BE2C (cell line): Measurements from ENCODE around the gene LRRC8E.
A peak's percentile ranks its signal among the peaks of the same experiment; 100 is the strongest.

Experiments used
- DNase-seq: peaks from one replicate; pipeline ENCODE4 v3.0.0-alpha.2; 2020
- H3K27me3 ChIP-seq: fragments of 250-450 bp; sonication (Bioruptor Pico); 2 replicates; pipeline ENCODE4 v1.5.1; 2020; ENCODE audit warnings: mild to moderate bottlenecking
- H3K36me3 ChIP-seq: fragments of 250-450 bp; sonication (Bioruptor Pico); 2 replicates; pipeline ENCODE4 v1.5.1; 2020; ENCODE audit warnings: mild to moderate bottlenecking
- H3K4me1 ChIP-seq: fragments of 250-450 bp; sonication (Bioruptor Pico); 2 replicates; pipeline ENCODE4 v1.5.1; 2020
- H3K4me3 ChIP-seq: 2 replicates; pipeline ENCODE4 v1.5.1; 2011; ENCODE audit warnings: low read depth, low read length
- H3K9me3 ChIP-seq: fragments of 250-450 bp; sonication (Bioruptor Pico); 2 replicates; pipeline ENCODE4 v1.5.1; 2020
- CTCF ChIP-seq: IDR thresholded peaks from 2 replicates; pipeline ENCODE4 v1.5.1; 2012; ENCODE audit warnings: mild to moderate bottlenecking, low read depth, low read length

LRRC8E gene

GRCh38 chr19:7873304-7874075, 14.8 kb upstream of the LRRC8E start:
- Histone ChIP-seq H3K36me3 (no peaks in the 10 kb centered on the region), H3K4me1 (peaks cover 3% of the 10 kb centered on the region; the same call in 1 of the 2 replicates), H3K27me3 (peaks cover 11% of the 10 kb centered on the region), H3K4me3 (peak overlapping the region; percentile 66), H3K9me3 (no peaks in the 10 kb centered on the region)
- no peak for DNase-seq
- TF ChIP-seq CTCF = no peak

GRCh38 chr19:7874076-7874896, 14.0 kb upstream of the LRRC8E start, which contains the start of gene PRR36:
TSS of gene PRR36 (minus strand) at chr19:7874390. CDS start at chr19:7873689, 701 bp downstream.
- TF ChIP-seq CTCF = no peak
- H3K4me1 ChIP-seq = peaks cover 3% of the 10 kb centered on the region; the same call in 1 of the 2 replicates
- peak; percentile 83 for DNase-seq
- H3K9me3 ChIP-seq = no peaks in the 10 kb centered on the region
- H3K27me3 ChIP-seq = peaks cover 11% of the 10 kb centered on the region
- no peaks in the 10 kb centered on the region for H3K36me3 ChIP-seq
- H3K4me3 ChIP-seq = peak within 1 kb of the TSS; percentile 66

GRCh38 chr19:7874897-7875273, 13.4 kb upstream of the LRRC8E start:
- Histone ChIP-seq H3K4me1 (peaks cover 3% of the 10 kb centered on the region; the same call in 1 of the 2 replicates), H3K9me3 (no peaks in the 10 kb centered on the region), H3K27me3 (peaks cover 11% of the 10 kb centered on the region), H3K36me3 (no peaks in the 10 kb centered on the region), H3K4me3 (peak overlapping the region; percentile 66)
- TF ChIP-seq CTCF = no peak
- DNase-seq = no peak

- no peaks in the 10 kb centered on the region; the same call in 1 of the 2 replicates for H3K4me1 ChIP-seq
- H3K9me3 ChIP-seq = no peaks in the 10 kb centered on the region
- no peaks in the 10 kb centered on the region for H3K36me3 ChIP-seq
- TF ChIP-seq CTCF = no peak
- no peak for DNase-seq
- H3K4me3 ChIP-seq = no peak overlapping the region
- peaks cover 11% of the 10 kb centered on the region for H3K27me3 ChIP-seq
These were observed 11.0 kb upstream of the LRRC8E start for GRCh38 chr19:7877249-7877836.

- no peaks in the 10 kb centered on the region for H3K36me3 ChIP-seq
- H3K9me3 ChIP-seq = no peaks in the 10 kb centered on the region
- H3K4me1 ChIP-seq = no peaks in the 10 kb centered on the region
- DNase-seq = no peak
- TF ChIP-seq CTCF = no peak
- no peak overlapping the region for H3K4me3 ChIP-seq
- peaks cover 4% of the 10 kb centered on the region for H3K27me3 ChIP-seq
These were observed 9.1 kb upstream of the LRRC8E start for GRCh38 chr19:7879111-7879807.
